NCI-H1436 treated with DMSO at 0.1 percent for 48 hours (cell line): ENCODE results near the gene MMP2.

Source experiments
- DNase-seq: peaks from one replicate; lab custom pipeline; 2025; lab: John Stamatoyannopoulos, UW

Gene MMP2

GRCh38 chr16:55469821-55470532 lies 9.0 kb upstream of the MMP2 start:
- DNase-seq, result no peak

GRCh38 chr16:55470533-55471371 lies 8.2 kb upstream of the MMP2 start:
- no peak for DNase-seq

- no peak for DNase-seq
Measured at GRCh38 chr16:55471448-55472097, 7.4 kb upstream of the MMP2 start.

- no peak for DNase-seq
Measured at GRCh38 chr16:55473587-55473986, 5.4 kb upstream of the MMP2 start.

GRCh38 chr16:55474821-55475220 lies 4.2 kb upstream of the MMP2 start:
- DNase-seq, result no peak

GRCh38 chr16:55475919-55476318 lies 3.1 kb upstream of the MMP2 start:
- DNase-seq, result no peak

GRCh38 chr16:55476625-55477533 lies 2.1 kb upstream of the MMP2 start:
- no peak for DNase-seq

GRCh38 chr16:55477736-55478135 lies 1.3 kb upstream of the MMP2 start:
- no peak for DNase-seq

- no peak for DNase-seq
Measured at GRCh38 chr16:55479430-55480140, 587 bp downstream of the MMP2 start.

GRCh38 chr16:55480228-55480655 lies 1.2 kb downstream of the MMP2 start:
- no peak for DNase-seq

- no peak for DNase-seq
Measured at GRCh38 chr16:55481023-55481422, 2.0 kb downstream of the MMP2 start.

- DNase-seq, result no peak
Measured at GRCh38 chr16:55482056-55482455, 3.1 kb downstream of the MMP2 start.

- no peak for DNase-seq
Measured at GRCh38 chr16:55487048-55487803, 8.2 kb downstream of the MMP2 start.

GRCh38 chr16:55488306-55488705 lies 9.3 kb downstream of the MMP2 start:
- DNase-seq, result no peak

- no peak for DNase-seq
Measured at GRCh38 chr16:55489119-55489955, 10.3 kb downstream of the MMP2 start.

GRCh38 chr16:55489956-55490265 lies 10.9 kb downstream of the MMP2 start:
- no peak for DNase-seq

- no peak for DNase-seq
Measured at GRCh38 chr16:55490301-55490700, 11.3 kb downstream of the MMP2 start.

- no peak for DNase-seq
Measured at GRCh38 chr16:55491691-55492090, 12.7 kb downstream of the MMP2 start.

- no peak for DNase-seq
Measured at GRCh38 chr16:55492756-55493380, 13.9 kb downstream of the MMP2 start.
